Activated CD4-positive, alpha-beta T cell treated with anti-CD3 and anti-CD28 coated beads, Interleukin-2, amount 10 ng/mL, durations not matched to agents 7 days and 5 days (primary cell): ENCODE measurements around the gene SYNDIG1. TPM values are rescaled to one million over a fixed set of nuclear protein-coding genes. Genes with fewer than 3 reads are reported as not detected.
A peak's percentile ranks its signal among the peaks of the same experiment; 100 is the strongest.

Experiments
- CTCF ChIA-PET: fragments of 350-600 bp; sonication (Branson Sonifier 250); formaldehyde crosslinking; loops from one replicate; lab custom pipeline; 2021; ENCODE audit warnings: antibody characterized with exemption; lab: Charles Lee
- POLR2A ChIA-PET: fragments of 350-600 bp; sonication (Branson Sonifier 250); formaldehyde crosslinking; loops from one replicate; lab custom pipeline; 2021; ENCODE audit warnings: antibody characterized with exemption; lab: Charles Lee
- DNase-seq: peaks from one replicate; pipeline ENCODE4 v3.0.0-alpha.2; 2020
- H3K27ac Mint-ChIP-seq: one replicate; pipeline ENCODE4 v1.8.0; 2021; ENCODE audit warnings: mild to moderate bottlenecking, moderate library complexity, mixed read lengths
- H3K27me3 Mint-ChIP-seq: one replicate; pipeline ENCODE4 v1.8.0; 2021; ENCODE audit warnings: mixed read lengths
- H3K36me3 Mint-ChIP-seq: one replicate; pipeline ENCODE4 v1.8.0; 2021; ENCODE audit warnings: low read depth, mixed read lengths
- H3K4me1 Mint-ChIP-seq: one replicate; pipeline ENCODE4 v1.8.0; 2021; ENCODE audit warnings: mixed read lengths
- H3K4me3 Mint-ChIP-seq: one replicate; pipeline ENCODE4 v1.8.0; 2021; ENCODE audit warnings: mild to moderate bottlenecking, moderate library complexity, mixed read lengths
- H3K9me3 Mint-ChIP-seq: one replicate; pipeline ENCODE4 v1.8.0; 2021; ENCODE audit warnings: mixed read lengths
- total RNA-seq, 2 experiments: library from RNA; stranded (reverse); gene quantifications; one replicate each; pipeline ENCODE4 v1.2.3, GENCODE V29; 2021

Gene SYNDIG1
- total RNA-seq, 2 experiments from 2014 or later = not detected

- no peak for DNase-seq
- H3K4me3 Mint-ChIP-seq = no peak overlapping the region
- ChIA-PET POLR2A (no interaction called here), CTCF (interaction anchor here (0.6 kb wide), 1 partner anchor 13 kb away, joined by 3 read pairs; no protein-coding TSS in a partner anchor)
- no peaks in the 10 kb centered on the region for H3K36me3 Mint-ChIP-seq
- H3K27me3 Mint-ChIP-seq = no peaks in the 10 kb centered on the region
- H3K27ac Mint-ChIP-seq = no peak overlapping the region
- no peaks in the 10 kb centered on the region for H3K9me3 Mint-ChIP-seq
- no peaks in the 10 kb centered on the region for H3K4me1 Mint-ChIP-seq
Observed at GRCh38 chr20:24576447-24576846, 107.0 kb downstream of the SYNDIG1 start.

- H3K9me3 Mint-ChIP-seq = no peaks in the 10 kb centered on the region
- no peak overlapping the region for H3K27ac Mint-ChIP-seq
- H3K36me3 Mint-ChIP-seq = no peaks in the 10 kb centered on the region
- ChIA-PET CTCF (no interaction called here), POLR2A (no interaction called here)
- H3K4me3 Mint-ChIP-seq = no peak overlapping the region
- DNase-seq = no peak
- no peaks in the 10 kb centered on the region for H3K4me1 Mint-ChIP-seq
- H3K27me3 Mint-ChIP-seq = no peaks in the 10 kb centered on the region
Observed at GRCh38 chr20:24577271-24577909, 108.0 kb downstream of the SYNDIG1 start.

- ChIA-PET POLR2A (no interaction called here), CTCF (no interaction called here)
- Mint-ChIP-seq H3K4me1 (no peaks in the 10 kb centered on the region), H3K4me3 (no peak overlapping the region), H3K27ac (no peak overlapping the region), H3K27me3 (no peaks in the 10 kb centered on the region), H3K36me3 (no peaks in the 10 kb centered on the region), H3K9me3 (no peaks in the 10 kb centered on the region)
- DNase-seq = no peak
Observed at GRCh38 chr20:24578567-24579415, 109.4 kb downstream of the SYNDIG1 start.

- Mint-ChIP-seq H3K4me1 (no peaks in the 10 kb centered on the region), H3K9me3 (no peaks in the 10 kb centered on the region), H3K4me3 (no peak overlapping the region), H3K27ac (no peak overlapping the region), H3K36me3 (no peaks in the 10 kb centered on the region), H3K27me3 (no peaks in the 10 kb centered on the region)
- ChIA-PET POLR2A (no interaction called here), CTCF (no interaction called here)
- no peak for DNase-seq
Observed at GRCh38 chr20:24579475-24579874, 110.0 kb downstream of the SYNDIG1 start.

- no peaks in the 10 kb centered on the region for H3K4me1 Mint-ChIP-seq
- H3K4me3 Mint-ChIP-seq = no peak overlapping the region
- POLR2A ChIA-PET = no interaction called here
- no peaks in the 10 kb centered on the region for H3K27me3 Mint-ChIP-seq
- no peak for DNase-seq
- CTCF ChIA-PET = interaction anchor here (1.2 kb wide), 1 partner anchor 13 kb away, joined by 3 read pairs; no protein-coding TSS in a partner anchor
- no peak overlapping the region for H3K27ac Mint-ChIP-seq
- no peaks in the 10 kb centered on the region for H3K36me3 Mint-ChIP-seq
- H3K9me3 Mint-ChIP-seq = no peaks in the 10 kb centered on the region
Observed at GRCh38 chr20:24580006-24580405, 110.6 kb downstream of the SYNDIG1 start.

GRCh38 chr20:24580855-24581254 is 111.4 kb downstream of the SYNDIG1 start:
- ChIA-PET POLR2A (no interaction called here), CTCF (interaction anchor here (1.2 kb wide), 1 partner anchor 14 kb away, joined by 3 read pairs; no protein-coding TSS in a partner anchor)
- DNase-seq = no peak
- Mint-ChIP-seq H3K9me3 (no peaks in the 10 kb centered on the region), H3K4me1 (no peaks in the 10 kb centered on the region), H3K4me3 (no peak overlapping the region), H3K27me3 (no peaks in the 10 kb centered on the region), H3K27ac (no peak overlapping the region), H3K36me3 (no peaks in the 10 kb centered on the region)

- no peaks in the 10 kb centered on the region for H3K27me3 Mint-ChIP-seq
- CTCF ChIA-PET = no interaction called here
- no peaks in the 10 kb centered on the region for H3K9me3 Mint-ChIP-seq
- H3K27ac Mint-ChIP-seq = no peak overlapping the region
- no peaks in the 10 kb centered on the region for H3K4me1 Mint-ChIP-seq
- POLR2A ChIA-PET = no interaction called here
- no peaks in the 10 kb centered on the region for H3K36me3 Mint-ChIP-seq
- no peak for DNase-seq
- H3K4me3 Mint-ChIP-seq = no peak overlapping the region
Observed at GRCh38 chr20:24581443-24582170, 112.2 kb downstream of the SYNDIG1 start.

- H3K27me3 Mint-ChIP-seq = no peaks in the 10 kb centered on the region
- ChIA-PET CTCF (no interaction called here), POLR2A (no interaction called here)
- H3K4me1 Mint-ChIP-seq = no peaks in the 10 kb centered on the region
- no peak overlapping the region for H3K27ac Mint-ChIP-seq
- no peak overlapping the region for H3K4me3 Mint-ChIP-seq
- DNase-seq = no peak
- no peaks in the 10 kb centered on the region for H3K36me3 Mint-ChIP-seq
- H3K9me3 Mint-ChIP-seq = no peaks in the 10 kb centered on the region
Observed at GRCh38 chr20:24582373-24583168, 113.1 kb downstream of the SYNDIG1 start.

- Mint-ChIP-seq H3K9me3 (no peaks in the 10 kb centered on the region), H3K27ac (peak overlapping the region; percentile 19), H3K4me3 (no peak overlapping the region), H3K36me3 (no peaks in the 10 kb centered on the region), H3K27me3 (no peaks in the 10 kb centered on the region), H3K4me1 (no peaks in the 10 kb centered on the region)
- no peak for DNase-seq
- POLR2A ChIA-PET = no interaction called here
- CTCF ChIA-PET = no interaction called here
Observed at GRCh38 chr20:24583169-24583792, 113.9 kb downstream of the SYNDIG1 start.

- CTCF ChIA-PET = no interaction called here
- Mint-ChIP-seq H3K9me3 (no peaks in the 10 kb centered on the region), H3K36me3 (no peaks in the 10 kb centered on the region), H3K4me1 (no peaks in the 10 kb centered on the region), H3K27me3 (no peaks in the 10 kb centered on the region), H3K4me3 (no peak overlapping the region), H3K27ac (no peak overlapping the region)
- POLR2A ChIA-PET = no interaction called here
- no peak for DNase-seq
Observed at GRCh38 chr20:24584078-24584477, 114.6 kb downstream of the SYNDIG1 start.

GRCh38 chr20:24584538-24585356 is 115.3 kb downstream of the SYNDIG1 start:
- Mint-ChIP-seq H3K9me3 (no peaks in the 10 kb centered on the region), H3K4me3 (no peak overlapping the region), H3K4me1 (no peaks in the 10 kb centered on the region), H3K27ac (no peak overlapping the region), H3K27me3 (no peaks in the 10 kb centered on the region), H3K36me3 (no peaks in the 10 kb centered on the region)
- ChIA-PET CTCF (no interaction called here), POLR2A (no interaction called here)
- no peak for DNase-seq
